Tibial artery (tissue), 4 donors: ENCODE measurements around the gene SULT1C2.

Experiments used
- DNase-seq, 2 donors: peaks; one replicate each; pipeline ENCODE4 v3.0.0-alpha.2; 2019
- H3K27ac ChIP-seq, 2 donors: fragments of 200-600 bp; sonication (generic) in 1 of 2; 1 replicate in 1 of 2; 2 replicates in 1 of 2; pipeline ENCODE4 v1.5.1; 2018 to 2019; ENCODE audit warnings: mild to moderate bottlenecking in 1 of 2
- H3K27me3 ChIP-seq, 2 donors: fragments of 200-600 bp; sonication (generic) in 1 of 2; one replicate each; pipeline versions ENCODE4 v1.5.1 to v1.6.0; 2016 to 2019
- H3K36me3 ChIP-seq, 3 donors: fragments of 200-600 bp; sonication (generic) in 2 of 3; one replicate each; pipeline ENCODE4 v1.5.1; 2016 to 2019; ENCODE audit warnings: mild to moderate bottlenecking in 2 of 3
- H3K4me1 ChIP-seq, 4 donors: fragments of 200-600 bp; sonication (generic) in 2 of 4; 1 replicate in 3 of 4; 2 replicates in 1 of 4; pipeline ENCODE4 v1.5.1; 2016 to 2019
- H3K4me3 ChIP-seq, 2 donors: fragments of 200-600 bp; sonication (generic) in 1 of 2; 1 replicate in 1 of 2; 2 replicates in 1 of 2; pipeline ENCODE4 v1.5.1; 2018 to 2019; ENCODE audit warnings: mild to moderate bottlenecking in 2 of 2
- H3K9me3 ChIP-seq, 3 donors: fragments of 200-600 bp; sonication (generic) in 1 of 3; one replicate each; pipeline ENCODE4 v1.5.1; 2016 to 2019
- CTCF ChIP-seq, 2 experiments: fragments of 200-600 bp in 1 of 2; fragments of 450-650 bp in 1 of 2; IDR thresholded peaks; one replicate each; pipeline ENCODE4 v1.5.1; 2017 to 2019; ENCODE audit warnings: antibody characterized with exemption in 2 of 2, mild to moderate bottlenecking in 1 of 2, moderate library complexity in 1 of 2
- intact Hi-C: fragments of 100-400 bp; cut with DNase I; formaldehyde crosslinking; loops from one replicate; pipeline ENCODE4 v1.15.0; 2023; ENCODE audit warnings: low total_unique reads

The SULT1C2 gene

GRCh38 chr2:108253106-108253505 lies 35.6 kb upstream of the SULT1C2 start:
- no peaks in the 10 kb centered on the region for H3K36me3 ChIP-seq
- no peak for DNase-seq
- no peak overlapping the region for H3K27ac ChIP-seq
- H3K4me3 ChIP-seq = no peak overlapping the region
- no peak for TF ChIP-seq CTCF (IDR thresholded peaks at IDR 0.05)
- no peaks in the 10 kb centered on the region for H3K9me3 ChIP-seq
- H3K4me1 ChIP-seq = no peaks in the 10 kb centered on the region
- intact Hi-C loops = no loop called here
- H3K27me3 ChIP-seq = no peaks in the 10 kb centered on the region

- H3K4me1 ChIP-seq = no peaks in the 10 kb centered on the region
- no peaks in the 10 kb centered on the region for H3K36me3 ChIP-seq
- H3K4me3 ChIP-seq = no peak overlapping the region
- no peak for DNase-seq
- TF ChIP-seq CTCF (IDR thresholded peaks at IDR 0.05) = no peak
- no peaks in the 10 kb centered on the region for H3K9me3 ChIP-seq
- H3K27me3 ChIP-seq = no peaks in the 10 kb centered on the region
- no peak overlapping the region for H3K27ac ChIP-seq
- intact Hi-C loops = no loop called here
Measured at GRCh38 chr2:108257757-108258331, 30.9 kb upstream of the SULT1C2 start.

- H3K9me3 ChIP-seq = no peaks in the 10 kb centered on the region
- H3K4me3 ChIP-seq = no peak overlapping the region
- intact Hi-C loops = no loop called here
- no peak overlapping the region for H3K27ac ChIP-seq
- no peaks in the 10 kb centered on the region for H3K36me3 ChIP-seq
- no peaks in the 10 kb centered on the region for H3K4me1 ChIP-seq
- TF ChIP-seq CTCF (IDR thresholded peaks at IDR 0.05) = no peak
- DNase-seq = no peak
- no peaks in the 10 kb centered on the region for H3K27me3 ChIP-seq
Measured at GRCh38 chr2:108260773-108261172, 27.9 kb upstream of the SULT1C2 start.

DNA sequence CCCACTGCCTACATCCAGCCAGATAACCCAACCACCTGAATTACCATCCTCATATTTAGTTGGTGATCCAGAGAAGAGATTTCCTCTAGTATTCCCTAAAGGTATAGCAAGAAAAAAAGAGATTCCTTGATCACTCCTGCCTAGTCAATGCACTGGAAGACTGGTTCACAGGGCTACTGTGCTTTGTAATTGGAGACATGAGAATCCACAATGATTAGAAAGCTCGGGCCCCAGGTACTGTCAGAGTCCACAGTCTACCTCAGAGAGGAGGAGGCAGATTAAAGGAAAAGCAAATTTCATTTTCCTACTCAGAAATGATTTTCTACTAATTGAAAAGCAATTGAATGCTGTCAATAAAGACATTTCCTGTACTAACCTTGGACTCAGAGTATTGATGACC lies 26.7 kb upstream of the SULT1C2 start:
- Histone ChIP-seq H3K4me1 (peaks cover 0 to under 1% (median 0%) of the 10 kb centered on the region in 4 donors), H3K36me3 (no peaks in the 10 kb centered on the region), H3K4me3 (no peak overlapping the region), H3K27ac (no peak overlapping the region), H3K9me3 (no peaks in the 10 kb centered on the region), H3K27me3 (no peaks in the 10 kb centered on the region)
- intact Hi-C loops = no loop called here
- TF ChIP-seq CTCF (IDR thresholded peaks at IDR 0.05) = no peak
- DNase-seq = no peak

GRCh38 chr2:108263401-108263800 lies 25.3 kb upstream of the SULT1C2 start:
- intact Hi-C loops = no loop called here
- no peak for DNase-seq
- Histone ChIP-seq H3K4me3 (no peak overlapping the region), H3K27ac (no peak overlapping the region), H3K9me3 (no peaks in the 10 kb centered on the region), H3K4me1 (peaks cover 0 to 14% (median 0%) of the 10 kb centered on the region in 4 donors), H3K36me3 (no peaks in the 10 kb centered on the region), H3K27me3 (no peaks in the 10 kb centered on the region)
- no peak for TF ChIP-seq CTCF (IDR thresholded peaks at IDR 0.05)

GRCh38 chr2:108266218-108266617 lies 22.5 kb upstream of the SULT1C2 start:
- Histone ChIP-seq H3K4me1 (peaks cover 0 to 14% (median 0%) of the 10 kb centered on the region in 4 donors), H3K9me3 (no peaks in the 10 kb centered on the region), H3K27ac (no peak overlapping the region), H3K27me3 (no peaks in the 10 kb centered on the region), H3K4me3 (no peak overlapping the region), H3K36me3 (no peaks in the 10 kb centered on the region)
- DNase-seq = no peak
- intact Hi-C loops = no loop called here
- no peak for TF ChIP-seq CTCF (IDR thresholded peaks at IDR 0.05)
